Ishikawa (cell line): ENCODE measurements around the gene KCNQ5.

Source experiments
- CREB1 ChIP-seq: IDR thresholded peaks from 2 replicates; pipeline ENCODE4 v1.6.1; 2012; ENCODE audit warnings: low read depth
- EP300 ChIP-seq: IDR thresholded peaks from 2 replicates; pipeline ENCODE4 v1.6.1; 2012; ENCODE audit warnings: borderline replicate concordance

DNA sequence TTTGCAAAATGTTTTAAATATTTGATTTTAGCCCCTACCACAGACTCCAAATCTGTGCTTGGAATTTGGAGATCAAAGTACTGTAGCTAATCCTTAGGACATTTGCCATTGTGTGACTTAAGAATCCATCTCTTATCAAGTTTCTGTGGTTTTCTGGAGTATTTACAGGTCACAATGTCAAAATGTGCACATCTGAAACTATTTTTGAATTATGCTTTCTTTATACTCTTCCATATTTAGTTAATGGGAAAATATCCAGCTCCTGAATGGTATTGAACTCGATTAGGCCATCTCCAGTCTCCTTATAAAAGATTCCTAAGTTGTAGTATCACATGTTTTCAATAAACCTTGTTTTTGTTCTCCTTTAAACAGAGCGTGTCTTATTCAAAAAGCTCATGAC lies 441.0 kb downstream of the KCNQ5 start:
- TF ChIP-seq EP300 = no peak
- TF ChIP-seq CREB1 = no peak
